Fibroblast of the aortic adventitia (primary cell): ENCODE measurements around the gene FUT9. TPM values are rescaled to one million over a fixed set of nuclear protein-coding genes. Genes with fewer than 3 reads are reported as not detected.
"Not testable (repeated sequence)": the region's sequence is repeated elsewhere in the genome, so short reads cannot be mapped to it uniquely, and the experiment has no call there.

Source experiments
- DNase-seq: peaks from one replicate; pipeline ENCODE4 v3.0.0-alpha.2; 2010; ENCODE audit warnings: low read depth
- H3K4me3 ChIP-seq: 2 replicates; pipeline ENCODE4 v1.5.1; 2011; ENCODE audit warnings: low read depth, mild to moderate bottlenecking, control low read depth, low read length, moderate library complexity
- total RNA-seq: library from RNA; depleted of rRNA; stranded (reverse); fragments of >200 nt; gene quantifications from 2 replicates; pipeline ENCODE4 v1.2.3, GENCODE V29; 2012; ENCODE audit warnings: low replicate concordance
- TF ChIP-seq, protein P1 (sequence below): IDR thresholded peaks from 2 replicates; pipeline ENCODE4 v1.5.1; 2011; ENCODE audit warnings: mild to moderate bottlenecking, low read length, control low read depth, inconsistent platforms; ENCODE audit not compliant: insufficient read depth

The FUT9 gene
- total RNA-seq, 1 donor, result under 0.01 TPM

DNA sequence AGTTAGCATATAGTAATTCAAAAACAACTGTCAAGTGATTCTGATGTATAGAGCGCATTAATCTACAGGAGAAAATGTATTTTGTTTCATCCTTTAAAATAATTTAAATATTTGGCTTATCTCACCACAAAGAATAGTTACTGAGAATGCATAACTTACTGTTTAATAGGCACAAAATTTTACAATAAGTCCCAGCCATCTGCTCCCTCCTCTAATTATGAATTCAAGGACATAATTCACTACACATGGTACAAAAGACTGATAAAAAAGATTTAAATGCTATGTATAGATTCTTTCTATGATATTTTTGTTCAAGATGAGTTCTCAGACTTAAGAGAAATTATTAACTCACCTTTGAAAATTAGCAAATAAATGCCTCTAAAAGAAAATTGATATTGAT is 242.0 kb downstream of the FUT9 start:
- TF ChIP-seq, protein P1, sequence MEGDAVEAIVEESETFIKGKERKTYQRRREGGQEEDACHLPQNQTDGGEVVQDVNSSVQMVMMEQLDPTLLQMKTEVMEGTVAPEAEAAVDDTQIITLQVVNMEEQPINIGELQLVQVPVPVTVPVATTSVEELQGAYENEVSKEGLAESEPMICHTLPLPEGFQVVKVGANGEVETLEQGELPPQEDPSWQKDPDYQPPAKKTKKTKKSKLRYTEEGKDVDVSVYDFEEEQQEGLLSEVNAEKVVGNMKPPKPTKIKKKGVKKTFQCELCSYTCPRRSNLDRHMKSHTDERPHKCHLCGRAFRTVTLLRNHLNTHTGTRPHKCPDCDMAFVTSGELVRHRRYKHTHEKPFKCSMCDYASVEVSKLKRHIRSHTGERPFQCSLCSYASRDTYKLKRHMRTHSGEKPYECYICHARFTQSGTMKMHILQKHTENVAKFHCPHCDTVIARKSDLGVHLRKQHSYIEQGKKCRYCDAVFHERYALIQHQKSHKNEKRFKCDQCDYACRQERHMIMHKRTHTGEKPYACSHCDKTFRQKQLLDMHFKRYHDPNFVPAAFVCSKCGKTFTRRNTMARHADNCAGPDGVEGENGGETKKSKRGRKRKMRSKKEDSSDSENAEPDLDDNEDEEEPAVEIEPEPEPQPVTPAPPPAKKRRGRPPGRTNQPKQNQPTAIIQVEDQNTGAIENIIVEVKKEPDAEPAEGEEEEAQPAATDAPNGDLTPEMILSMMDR, result no peak
- no peak for DNase-seq
- no peak overlapping the region for H3K4me3 ChIP-seq

DNA sequence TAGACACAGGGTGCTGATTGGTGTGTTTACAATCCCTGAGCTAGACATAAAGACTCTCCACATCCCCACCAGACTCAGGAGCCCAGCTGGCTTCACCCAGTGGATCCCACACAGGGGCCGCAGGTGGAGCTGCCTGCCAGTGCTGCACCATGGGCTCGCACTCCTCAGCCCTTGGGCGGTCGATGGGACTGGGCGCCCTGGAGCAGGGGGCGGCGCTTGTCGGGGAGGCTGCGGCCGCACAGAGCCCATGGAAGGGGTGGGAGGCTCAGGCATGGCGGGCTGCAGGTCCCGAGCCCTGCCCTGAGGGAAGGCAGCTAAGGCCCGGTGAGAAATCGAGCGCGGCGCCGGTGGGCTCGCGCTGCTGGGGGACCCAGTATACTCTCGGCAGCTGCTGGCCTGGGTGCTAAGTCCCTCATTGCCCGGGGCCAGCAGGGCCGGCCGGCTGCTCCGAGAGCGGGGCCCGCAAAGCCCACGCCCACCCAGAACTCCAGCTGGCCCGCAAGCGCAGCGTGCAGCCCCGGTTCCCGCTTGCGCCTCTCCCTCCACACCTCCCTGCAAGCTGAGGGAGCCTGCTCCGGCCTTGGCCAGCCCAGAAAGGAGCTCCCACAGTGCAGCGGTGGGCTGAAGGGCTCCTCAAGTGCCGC is 245.1 kb downstream of the FUT9 start:
- not testable (repeated sequence) for DNase-seq, H3K4me3 ChIP-seq
